ENCODE results near the gene CAPZB.

DNA sequence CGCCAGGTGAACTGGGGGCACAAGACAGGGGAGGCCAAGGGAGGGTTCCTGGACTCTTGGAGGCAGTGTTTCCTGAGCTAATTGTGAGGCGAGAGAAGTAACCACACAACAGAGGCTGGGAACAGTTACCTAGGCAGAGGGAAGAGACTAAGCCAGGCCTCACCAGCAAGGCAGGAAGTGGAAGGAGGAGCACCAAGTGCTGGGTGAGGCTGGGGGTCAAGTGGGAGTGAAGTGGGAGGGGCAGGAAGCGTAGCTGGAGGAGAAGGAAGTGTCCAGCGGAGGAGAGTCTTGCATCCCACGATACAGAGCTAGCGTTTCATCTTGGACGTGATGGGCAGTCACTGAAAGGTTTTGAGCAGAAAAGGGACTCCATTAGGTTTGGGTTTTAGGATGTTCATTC, 48.3 kb upstream of the CAPZB start:
- TF ChIP-seq, protein P1, sequence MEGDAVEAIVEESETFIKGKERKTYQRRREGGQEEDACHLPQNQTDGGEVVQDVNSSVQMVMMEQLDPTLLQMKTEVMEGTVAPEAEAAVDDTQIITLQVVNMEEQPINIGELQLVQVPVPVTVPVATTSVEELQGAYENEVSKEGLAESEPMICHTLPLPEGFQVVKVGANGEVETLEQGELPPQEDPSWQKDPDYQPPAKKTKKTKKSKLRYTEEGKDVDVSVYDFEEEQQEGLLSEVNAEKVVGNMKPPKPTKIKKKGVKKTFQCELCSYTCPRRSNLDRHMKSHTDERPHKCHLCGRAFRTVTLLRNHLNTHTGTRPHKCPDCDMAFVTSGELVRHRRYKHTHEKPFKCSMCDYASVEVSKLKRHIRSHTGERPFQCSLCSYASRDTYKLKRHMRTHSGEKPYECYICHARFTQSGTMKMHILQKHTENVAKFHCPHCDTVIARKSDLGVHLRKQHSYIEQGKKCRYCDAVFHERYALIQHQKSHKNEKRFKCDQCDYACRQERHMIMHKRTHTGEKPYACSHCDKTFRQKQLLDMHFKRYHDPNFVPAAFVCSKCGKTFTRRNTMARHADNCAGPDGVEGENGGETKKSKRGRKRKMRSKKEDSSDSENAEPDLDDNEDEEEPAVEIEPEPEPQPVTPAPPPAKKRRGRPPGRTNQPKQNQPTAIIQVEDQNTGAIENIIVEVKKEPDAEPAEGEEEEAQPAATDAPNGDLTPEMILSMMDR (IDR thresholded peaks at IDR 0.05; ENCODE audit: low read depth, low read length) = no peak
- TF ChIP-seq POLR2A (IDR thresholded peaks at IDR 0.05; ENCODE audit: extremely low read depth, insufficient read length) = no peak

Data from NB4 (cell line).